Stimulated activated CD8-positive, alpha-beta memory T cell treated with anti-CD3 and anti-CD28 coated beads, Interleukin-12 subunit alpha, Interleukin-12 subunit beta, amount 100 ng/mL, for 24 hours (primary cell): Measurements from ENCODE around the gene CXXC5.
"Not testable (repeated sequence)": the region's sequence is repeated elsewhere in the genome, so short reads cannot be mapped to it uniquely, and the experiment has no call there.

Source experiments
- DNase-seq: peaks from one replicate; pipeline ENCODE4 v3.0.0-alpha.2; 2020; ENCODE audit errors: extremely low read depth

The CXXC5 gene

DNA sequence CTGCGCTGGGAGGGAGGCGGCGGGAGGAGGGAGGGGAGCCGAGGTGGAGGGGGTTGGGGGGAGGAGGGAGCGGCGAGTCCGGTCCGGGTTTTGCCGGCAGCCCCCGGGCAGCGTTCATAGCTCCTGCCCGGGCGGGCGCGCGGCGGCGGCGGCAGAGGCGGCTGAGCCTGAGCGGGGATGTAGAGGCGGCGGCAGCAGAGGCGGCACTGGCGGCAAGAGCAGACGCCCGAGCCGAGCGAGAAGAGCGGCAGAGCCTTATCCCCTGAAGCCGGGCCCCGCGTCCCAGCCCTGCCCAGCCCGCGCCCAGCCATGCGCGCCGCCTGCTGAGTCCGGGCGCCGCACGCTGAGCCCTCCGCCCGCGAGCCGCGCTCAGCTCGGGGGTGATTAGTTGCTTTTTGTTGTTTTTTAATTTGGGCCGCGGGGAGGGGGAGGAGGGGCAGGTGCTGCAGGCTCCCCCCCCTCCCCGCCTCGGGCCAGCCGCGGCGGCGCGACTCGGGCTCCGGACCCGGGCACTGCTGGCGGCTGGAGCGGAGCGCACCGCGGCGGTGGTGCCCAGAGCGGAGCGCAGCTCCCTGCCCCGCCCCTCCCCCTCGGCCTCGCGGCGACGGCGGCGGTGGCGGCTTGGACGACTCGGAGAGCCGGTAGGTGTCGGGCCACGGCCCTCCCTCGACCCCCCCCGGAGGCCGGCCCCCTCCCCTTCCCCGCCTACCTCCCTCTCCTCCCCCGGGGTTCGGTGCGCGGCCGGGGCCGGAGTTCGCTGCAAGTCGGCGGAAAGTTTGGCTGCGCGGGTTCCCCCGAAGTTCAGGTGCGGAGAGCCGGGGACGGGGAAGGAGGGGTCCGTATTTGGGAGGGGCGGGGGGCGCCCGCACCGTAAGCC lies at the start of gene CXXC5:
CXXC5 (plus strand) TSS at position 145 of the 877 bp plus-strand sequence. CDS start 32,175 bp downstream, outside the sequence.
- no peak for DNase-seq

DNA sequence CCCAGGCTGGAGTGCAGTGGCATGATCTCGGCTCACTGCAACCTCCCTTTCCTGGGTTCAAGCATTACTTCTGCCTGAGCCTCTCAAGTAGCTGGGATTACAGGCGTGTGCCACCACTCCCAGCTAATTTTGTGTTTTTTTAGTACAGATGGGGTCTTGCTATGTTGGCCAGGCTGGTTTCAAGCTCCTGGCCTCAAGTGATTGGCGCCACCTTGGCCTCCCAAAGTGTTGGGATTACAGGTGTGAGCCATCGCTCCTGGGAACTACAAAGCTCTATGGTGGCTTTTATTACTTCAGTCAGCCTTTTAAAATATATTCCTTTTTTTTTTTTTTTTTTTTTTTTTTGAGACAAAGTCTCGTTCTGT lies 49.6 kb upstream of the CXXC5 start:
- not testable (repeated sequence) for DNase-seq

GRCh38 chr5:139600336-139600949 lies 47.7 kb upstream of the CXXC5 start:
- DNase-seq, result no peak

DNA sequence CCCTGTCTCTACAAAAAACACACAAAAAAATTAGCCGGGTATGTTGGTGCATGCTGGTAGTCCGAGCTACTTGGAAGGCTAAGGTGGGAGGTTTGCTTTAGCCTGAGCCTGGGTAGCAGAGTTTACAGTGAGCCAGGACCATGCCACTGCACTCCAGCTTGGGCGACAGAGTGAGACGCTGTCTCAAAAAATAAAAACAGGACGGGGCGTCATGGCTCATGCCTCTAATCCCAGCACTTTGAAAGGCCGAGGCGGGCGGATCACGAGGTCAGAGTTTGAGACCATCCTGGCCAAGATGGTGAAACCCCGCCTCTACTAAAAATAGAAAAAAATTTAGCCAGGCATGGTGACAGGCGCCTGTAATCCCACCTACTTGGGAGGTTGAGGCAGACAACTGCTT lies 46.7 kb upstream of the CXXC5 start:
- no peak for DNase-seq

DNA sequence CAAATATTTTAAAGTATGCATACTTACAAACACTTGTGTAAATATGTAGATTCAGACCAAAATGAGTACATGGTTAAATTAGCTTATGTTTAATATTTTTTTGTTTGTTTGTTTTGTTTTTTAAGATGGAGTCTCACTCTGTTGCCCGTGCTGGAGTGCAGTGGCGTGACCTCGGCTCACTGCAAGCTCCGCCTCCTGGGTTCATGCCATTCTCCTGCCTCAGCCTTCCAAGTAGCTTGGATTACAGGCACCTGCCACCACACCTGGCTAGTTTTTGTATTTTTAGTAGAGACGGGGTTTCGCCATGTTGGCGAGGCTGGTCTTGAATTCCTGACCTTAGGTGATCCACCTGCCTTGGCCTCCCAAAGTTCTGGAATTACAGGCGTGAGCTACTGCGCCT lies 46.2 kb upstream of the CXXC5 start:
- DNase-seq, result not testable (repeated sequence)

GRCh38 chr5:139605887-139606286 lies 42.3 kb upstream of the CXXC5 start:
- no peak for DNase-seq

GRCh38 chr5:139611703-139612584 lies 36.2 kb upstream of the CXXC5 start:
- no peak for DNase-seq

GRCh38 chr5:139619861-139620260 lies 28.3 kb upstream of the CXXC5 start:
- no peak for DNase-seq

GRCh38 chr5:139625398-139625797 lies 22.8 kb upstream of the CXXC5 start:
- not testable (repeated sequence) for DNase-seq

DNA sequence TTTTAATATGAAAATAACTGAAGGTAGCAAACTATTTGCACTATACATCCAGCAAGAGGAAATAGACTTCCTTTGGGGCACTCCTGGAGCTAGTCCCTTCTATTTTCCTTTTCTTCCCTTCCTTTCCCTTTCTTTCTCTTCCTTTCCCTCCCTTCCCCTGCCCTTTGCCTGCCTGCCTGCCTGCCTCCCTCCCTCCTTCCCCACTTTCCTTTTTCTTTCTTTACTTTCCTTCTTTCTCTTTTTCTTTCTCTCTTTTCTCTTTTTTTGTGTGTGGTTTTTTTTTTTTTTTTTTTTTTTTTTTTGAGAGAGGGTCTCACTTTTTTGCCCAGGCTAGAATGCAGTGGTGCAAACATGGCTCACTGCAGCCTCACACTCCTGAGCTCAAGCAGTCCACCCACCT lies 17.3 kb upstream of the CXXC5 start:
- no peak for DNase-seq

- DNase-seq, result no peak
Observed at GRCh38 chr5:139631520-139632165, 16.5 kb upstream of the CXXC5 start.

- DNase-seq, result no peak
Observed at GRCh38 chr5:139633295-139634027, 14.7 kb upstream of the CXXC5 start.

GRCh38 chr5:139634028-139634325 lies 14.2 kb upstream of the CXXC5 start:
- DNase-seq, result no peak

DNA sequence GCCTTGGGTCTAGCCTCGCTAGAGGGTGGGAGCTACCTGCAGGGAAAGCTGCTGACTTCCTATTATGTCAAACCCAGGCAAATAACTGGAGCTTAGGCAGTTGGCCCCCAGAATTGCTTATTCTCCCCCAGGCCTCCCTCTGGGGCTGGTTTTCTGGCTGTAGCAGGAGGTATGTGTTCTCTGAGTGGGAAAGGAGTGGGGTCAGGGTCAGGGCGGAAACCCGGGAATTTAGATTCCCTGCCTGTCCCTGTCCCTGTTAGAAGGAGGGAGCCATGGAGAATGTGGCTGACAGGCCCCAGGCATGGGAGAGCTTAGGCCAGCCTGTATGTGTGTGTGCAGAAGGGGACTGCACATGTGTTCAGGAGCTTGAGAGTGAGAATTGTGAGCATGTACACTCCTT lies 13.6 kb upstream of the CXXC5 start:
- DNase-seq, result no peak

GRCh38 chr5:139635191-139635590 lies 13.0 kb upstream of the CXXC5 start:
- DNase-seq, result no peak

DNA sequence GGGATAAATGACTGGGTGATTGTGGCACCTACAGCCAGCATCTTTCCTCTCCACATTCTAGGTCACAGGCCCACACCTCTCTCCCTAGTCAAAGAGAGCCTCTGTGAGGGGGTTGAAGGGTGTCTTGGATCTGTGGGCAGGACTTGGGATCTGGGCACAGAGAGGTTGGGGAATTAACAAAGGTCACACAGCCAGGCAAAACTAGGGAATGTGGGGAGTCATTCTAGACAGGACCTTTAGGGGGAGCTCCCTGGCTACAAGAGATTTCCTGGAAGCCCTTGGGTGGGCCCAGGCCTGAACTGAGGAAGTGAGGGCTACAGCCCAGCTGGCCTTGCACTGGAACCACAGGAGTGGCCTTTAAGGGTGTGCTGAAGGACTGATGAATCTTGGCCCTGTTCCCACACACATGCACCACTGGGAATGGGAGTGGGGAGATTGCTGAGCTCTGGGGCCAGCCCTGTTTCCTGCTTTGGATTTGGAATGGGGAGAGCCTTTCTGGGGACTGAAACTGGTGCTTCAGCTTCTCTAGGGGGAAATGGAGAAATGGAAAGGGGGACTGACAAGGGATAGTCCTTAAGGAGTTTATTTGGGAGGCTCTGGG lies 12.4 kb upstream of the CXXC5 start:
- DNase-seq, result no peak

DNA sequence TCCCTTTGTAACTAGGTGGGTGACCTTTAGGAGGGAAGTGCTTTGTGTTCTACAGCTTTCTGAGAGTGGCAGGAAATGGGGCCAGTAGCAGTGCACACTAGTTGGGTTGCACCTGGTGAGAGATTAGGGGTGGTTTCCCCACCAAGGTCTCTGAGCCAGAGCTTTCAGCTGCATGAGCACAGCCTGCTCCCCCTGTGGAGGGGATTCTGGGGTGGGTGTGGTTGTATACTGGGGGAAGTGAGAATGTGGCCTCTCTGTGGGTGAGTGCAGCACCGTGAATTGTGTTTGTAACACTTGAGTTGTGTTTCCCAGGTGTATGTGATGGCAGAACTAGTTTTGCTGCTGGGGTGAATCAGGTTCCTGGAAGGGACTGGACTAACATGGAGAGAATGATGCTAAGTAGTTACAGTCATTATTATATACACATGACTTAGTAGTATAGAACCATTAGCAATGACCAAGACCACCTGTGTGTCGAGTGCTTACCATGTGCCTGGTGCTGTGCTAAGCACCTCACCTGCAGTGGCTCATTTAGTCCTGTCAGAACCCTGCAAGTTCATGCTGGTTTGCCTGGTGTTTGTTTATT lies 11.8 kb upstream of the CXXC5 start:
- DNase-seq, result no peak

GRCh38 chr5:139636975-139637408 lies 11.2 kb upstream of the CXXC5 start:
- DNase-seq, result no peak

- no peak for DNase-seq
Observed at GRCh38 chr5:139637438-139638089, 10.6 kb upstream of the CXXC5 start.
